RWPE1 (cell line): Measurements from ENCODE around the gene PIGL.

Experiments used
- CTCF ChIA-PET: fragments of 350-600 bp; sonication (Branson Sonifier 250); formaldehyde crosslinking; extraction: SDS; loops from one replicate; lab custom pipeline; 2021; lab: Yijun Ruan, JAX
- POLR2A ChIA-PET: fragments of 400-600 bp; formaldehyde crosslinking; extraction: SDS; loops from one replicate; lab custom pipeline; 2020; ENCODE audit warnings: antibody characterized with exemption; ENCODE audit not compliant: low non-redundant PET; lab: Yijun Ruan, JAX
- DNase-seq: peaks from one replicate; pipeline ENCODE4 v3.0.0; 2012; ENCODE audit warnings: low spot score
- H3K27ac ChIP-seq: fragments of 450-650 bp; 2 replicates; pipeline ENCODE4 v1.5.1; 2017
- CTCF ChIP-seq: fragments of 450-650 bp; conservative IDR thresholded peaks from 2 replicates; pipeline ENCODE4 v1.5.1; 2017; ENCODE audit warnings: low read depth, mild to moderate bottlenecking

The PIGL gene

GRCh38 chr17:16361874-16362273 lies 144.9 kb downstream of the PIGL start:
- no peak for TF ChIP-seq CTCF
- CTCF ChIA-PET = no interaction called here
- POLR2A ChIA-PET = no interaction called here
- no peak overlapping the region for H3K27ac ChIP-seq
- no peak for DNase-seq

- DNase-seq = peak; percentile 64
- ChIA-PET POLR2A (no interaction called here), CTCF (interaction anchor here (0.6 to 2.5 kb wide), 28 partner anchors 8 to 515 kb away, joined by 3 to 12 read pairs (median 4); partner anchors contain the start of genes CENPV, PIGL and TRPV2)
- no peak overlapping the region for H3K27ac ChIP-seq
- TF ChIP-seq CTCF = peak; percentile 95
Observed at GRCh38 chr17:16363749-16364536, 146.9 kb downstream of the PIGL start.

- ChIA-PET CTCF (interaction anchor here (0.5 to 2.5 kb wide), 15 partner anchors 8 to 813 kb away, joined by 3 to 12 read pairs (median 5); partner anchors contain the start of gene CENPV), POLR2A (no interaction called here)
- TF ChIP-seq CTCF = no peak
- H3K27ac ChIP-seq = no peak overlapping the region
- no peak for DNase-seq
Observed at GRCh38 chr17:16364625-16365024, 147.6 kb downstream of the PIGL start.

- ChIA-PET CTCF (interaction anchor here (0.7 to 2.1 kb wide), 2 partner anchors 8 to 35 kb away, joined by 6 to 12 read pairs; no protein-coding TSS in a partner anchor), POLR2A (interaction anchor here (0.7 kb wide), 1 partner anchor 9 kb away, joined by 6 read pairs; the partner anchor contains the start of gene UBB)
- DNase-seq = no peak
- H3K27ac ChIP-seq = no peak overlapping the region
- no peak for TF ChIP-seq CTCF
Observed at GRCh38 chr17:16371742-16372141, 154.7 kb downstream of the PIGL start.

GRCh38 chr17:16374146-16374938 lies 157.3 kb downstream of the PIGL start:
- CTCF ChIA-PET = interaction anchor here (2.1 kb wide), 1 partner anchor 10 kb away, joined by 12 read pairs; no protein-coding TSS in a partner anchor
- POLR2A ChIA-PET = no interaction called here
- no peak for TF ChIP-seq CTCF
- H3K27ac ChIP-seq = peak overlapping the region; percentile 17; the same call in 1 of the 2 replicates
- DNase-seq = no peak
